Activated CD8-positive, alpha-beta memory T cell treated with anti-CD3 and anti-CD28 coated beads, Interleukin-2, amount 50 U/mL, for 48 hours (primary cell): ENCODE data around the gene TRMT2A.

Experiments used
- DNase-seq: peaks from one replicate; pipeline ENCODE4 v3.0.0-alpha.2; 2020

The TRMT2A gene

DNA sequence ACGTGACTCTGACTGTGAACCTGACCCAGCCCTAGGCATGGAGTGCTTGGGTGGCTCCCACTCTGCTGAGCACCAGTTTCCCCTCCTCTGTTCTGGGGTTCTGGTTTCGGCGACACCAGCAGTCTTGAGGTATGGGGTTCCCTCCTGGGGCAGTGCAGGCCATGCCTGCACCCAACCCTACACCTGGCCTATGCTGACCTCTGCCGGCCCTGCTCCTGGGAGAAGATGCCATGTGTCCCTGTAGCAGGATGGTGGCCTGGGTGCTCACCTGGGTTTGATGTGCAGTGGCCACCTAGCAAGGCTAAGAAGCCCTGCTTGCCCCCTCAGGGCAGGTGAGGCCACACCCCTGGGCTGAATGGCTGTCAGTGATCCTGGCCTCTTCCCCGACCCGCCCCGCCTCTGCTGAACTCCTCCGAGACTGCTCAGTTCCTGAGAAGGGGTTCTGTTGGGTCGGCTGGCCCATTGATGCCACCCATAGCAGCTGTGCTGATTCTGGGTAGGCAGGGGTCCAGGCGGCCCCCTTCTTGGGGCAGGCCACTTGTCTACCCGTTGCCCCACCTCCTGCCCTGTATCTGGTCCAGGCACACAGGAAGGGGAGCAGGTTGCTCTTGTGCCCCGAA lies 17.0 kb upstream of the TRMT2A start:
- DNase-seq, result no peak

DNA sequence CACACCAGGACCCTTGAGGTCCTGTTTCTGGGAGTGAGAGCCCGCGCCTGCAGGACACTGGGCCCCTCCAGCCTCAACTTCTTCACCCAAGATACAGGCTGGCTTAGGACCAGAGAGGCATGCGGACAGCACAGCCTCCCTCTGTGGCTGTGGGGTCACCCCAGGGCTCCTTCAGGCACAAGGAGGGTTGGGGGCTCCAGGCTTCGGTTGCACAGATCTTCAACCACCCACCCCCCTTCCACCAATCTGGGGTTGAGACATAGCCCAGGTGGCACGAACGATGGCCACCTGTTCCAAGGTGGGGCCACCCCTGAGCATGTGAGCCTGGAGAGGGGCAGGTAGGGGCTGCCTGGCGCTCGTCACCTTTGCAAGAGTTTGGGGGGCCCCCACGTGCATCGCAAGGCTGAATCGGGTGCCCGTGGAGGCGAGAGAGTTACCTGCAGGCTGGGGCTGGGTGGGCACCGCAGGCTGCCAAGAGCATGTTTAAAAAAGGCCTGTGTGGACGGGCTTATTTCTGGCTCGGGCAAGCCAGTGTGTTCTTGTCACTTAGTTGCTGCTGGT lies 15.7 kb upstream of the TRMT2A start:
- DNase-seq, result no peak

DNA sequence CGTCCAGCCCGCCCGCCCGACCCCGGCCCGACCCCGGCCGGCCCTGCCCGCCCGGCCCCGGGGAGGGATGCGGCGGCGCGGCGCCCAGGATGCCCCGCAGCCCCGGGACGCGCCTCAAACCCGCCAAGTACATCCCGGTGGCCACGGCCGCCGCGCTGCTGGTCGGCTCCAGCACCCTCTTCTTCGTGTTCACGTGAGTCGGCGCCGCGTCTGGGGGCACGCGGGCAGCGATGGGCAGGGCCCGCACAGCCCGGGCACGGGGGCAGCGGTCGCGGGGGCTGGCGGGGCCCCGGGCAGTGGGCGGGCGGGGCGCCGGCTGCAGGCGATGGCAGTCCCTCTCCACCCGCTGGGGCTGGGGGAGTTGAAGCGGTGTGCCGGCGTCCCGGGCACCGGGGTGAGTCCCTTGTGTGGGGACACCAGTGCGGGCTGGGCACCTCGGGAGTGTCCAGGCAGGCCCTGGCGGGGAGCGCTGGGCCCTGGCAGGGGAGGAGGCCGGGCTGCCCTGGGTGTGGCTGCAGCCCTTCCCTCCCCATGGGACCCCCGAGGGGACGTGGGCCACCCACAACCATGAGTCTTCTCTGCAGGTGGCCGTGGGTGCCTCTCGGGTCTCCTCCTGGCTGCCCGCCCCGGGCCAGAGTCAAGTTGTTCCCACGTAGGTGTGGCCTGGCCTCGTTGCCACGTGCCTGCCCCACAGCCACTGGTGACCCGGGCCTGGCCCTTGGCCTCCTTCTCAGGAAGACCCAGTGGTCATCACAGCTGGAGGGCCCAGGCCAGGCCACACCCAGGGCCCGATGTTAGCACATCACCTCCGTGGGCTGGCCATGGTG lies 15.0 kb upstream of the TRMT2A start:
- DNase-seq, result no peak

DNA sequence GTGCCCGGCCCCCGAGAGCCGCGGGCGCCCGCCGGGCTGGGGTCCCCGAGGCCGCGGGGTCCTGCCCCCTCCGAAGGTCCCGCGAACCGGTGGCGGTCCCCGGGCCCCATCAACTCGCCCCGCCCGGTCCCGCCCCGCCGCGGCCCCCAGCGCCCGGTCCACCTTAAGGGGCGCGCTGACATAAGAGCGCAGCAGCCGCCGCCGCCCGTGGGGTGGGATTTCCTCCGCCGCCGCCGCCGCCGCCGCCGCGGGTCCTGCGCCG lies 14.5 kb upstream of the TRMT2A start, which contains the start of gene ZDHHC8:
Gene ZDHHC8, plus strand, starts transcription at position 208 of the 262 bp plus-strand sequence. CDS start 144 bp downstream, outside the sequence.
- DNase-seq, result no peak

- DNase-seq, result peak; percentile 87
Measured at GRCh38 chr22:20130731-20131596, 13.9 kb upstream of the TRMT2A start.

DNA sequence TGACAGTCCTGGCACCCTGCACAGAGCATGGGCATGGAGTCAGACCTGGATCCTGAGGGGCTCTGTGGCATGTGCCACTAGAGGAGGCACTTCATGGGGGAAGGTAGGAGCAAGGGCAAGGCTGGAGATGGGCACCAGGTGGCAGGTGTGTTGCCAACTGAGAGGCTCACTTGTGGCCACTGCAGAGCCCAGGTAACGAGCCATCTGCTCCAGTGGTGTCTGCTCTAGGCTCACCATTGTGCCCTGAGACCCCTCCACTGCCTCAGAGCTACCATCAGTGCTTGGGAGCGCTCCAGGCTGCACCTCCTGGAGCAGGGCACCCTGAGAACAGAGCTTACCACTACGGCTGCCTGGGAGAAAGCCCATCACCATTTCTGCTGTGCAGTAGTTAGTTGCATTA lies 13.3 kb upstream of the TRMT2A start:
- no peak for DNase-seq

- no peak for DNase-seq
Measured at GRCh38 chr22:20129747-20130014, 12.7 kb upstream of the TRMT2A start.

DNA sequence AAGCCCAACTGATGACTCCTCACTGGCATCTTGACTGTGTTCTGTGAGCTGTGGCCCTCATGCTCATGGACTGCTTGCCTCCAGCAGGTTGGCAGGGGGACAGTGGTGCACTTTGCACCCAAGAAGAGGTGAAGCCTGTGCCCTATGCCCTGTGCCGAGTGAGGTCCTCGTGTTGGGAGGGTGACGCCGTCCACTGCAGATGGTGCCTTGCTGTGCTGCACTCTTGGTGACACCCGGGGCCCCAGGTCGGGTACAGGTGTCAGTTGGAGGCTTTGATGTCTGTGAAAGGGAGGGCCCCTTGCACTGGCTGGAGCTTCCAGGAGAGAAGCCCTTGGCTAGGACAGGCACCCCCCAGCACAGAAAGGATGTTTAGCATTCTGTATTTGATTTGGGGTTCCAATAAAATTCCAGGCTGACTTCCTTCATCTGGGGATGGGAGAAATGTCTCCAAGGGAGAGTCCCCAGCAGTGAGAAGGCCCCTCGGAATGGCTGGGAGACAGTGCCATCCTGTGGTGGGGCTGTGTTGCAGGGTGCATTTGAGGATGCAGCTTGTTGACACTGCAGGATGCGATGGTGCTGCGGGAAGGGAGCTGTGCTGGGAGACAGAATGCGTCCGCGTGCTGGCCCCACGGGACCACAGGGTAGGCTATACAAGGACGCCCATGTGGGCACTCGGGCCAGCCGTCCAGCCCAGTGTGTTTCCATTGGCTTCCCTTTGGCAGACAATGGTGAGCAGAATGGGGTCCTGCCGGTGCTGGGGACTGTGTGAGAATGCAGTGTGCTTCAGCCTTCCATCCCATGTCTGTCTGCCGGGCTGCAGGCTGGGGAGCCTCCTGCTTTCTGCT lies 12.1 kb upstream of the TRMT2A start:
- DNase-seq, result peak; percentile 74

GRCh38 chr22:20128619-20128901 lies 11.5 kb upstream of the TRMT2A start:
- no peak for DNase-seq

- no peak for DNase-seq
Measured at GRCh38 chr22:20127869-20128618, 11.0 kb upstream of the TRMT2A start.

DNA sequence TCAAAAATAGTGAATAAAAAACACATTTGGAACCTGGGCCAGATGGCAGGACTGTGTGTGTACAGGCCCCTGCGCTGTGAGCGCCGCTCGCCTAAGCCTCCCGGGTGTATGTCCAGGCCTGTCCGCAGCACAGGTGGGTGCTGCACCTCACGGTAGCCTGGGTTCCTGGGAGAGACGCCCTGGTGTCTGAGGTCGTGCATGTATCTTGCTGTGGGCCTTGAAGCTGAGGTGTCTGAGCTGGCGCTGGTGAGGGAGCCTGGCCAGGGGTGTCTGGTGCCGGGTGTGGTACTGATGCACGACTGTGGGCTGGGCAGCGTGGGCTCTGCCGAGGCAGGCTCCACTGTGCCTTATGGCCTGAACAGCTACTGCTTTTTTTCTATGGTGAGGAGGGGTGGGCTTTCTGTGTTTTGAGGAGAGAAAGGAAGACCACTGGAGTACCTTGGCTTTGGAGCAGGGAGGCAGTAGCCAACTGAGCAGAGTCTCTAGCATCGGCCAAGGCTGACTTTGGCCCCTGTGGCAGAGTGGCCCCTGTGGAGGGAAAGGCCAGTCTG lies 10.4 kb upstream of the TRMT2A start:
- no peak for DNase-seq

- DNase-seq, result no peak
Measured at GRCh38 chr22:20126284-20127029, 9.4 kb upstream of the TRMT2A start.

- no peak for DNase-seq
Measured at GRCh38 chr22:20125201-20126174, 8.5 kb upstream of the TRMT2A start.

GRCh38 chr22:20124083-20124787 lies 7.2 kb upstream of the TRMT2A start:
- no peak for DNase-seq

GRCh38 chr22:20123366-20124082 lies 6.5 kb upstream of the TRMT2A start:
- DNase-seq, result no peak

- DNase-seq, result no peak
Measured at GRCh38 chr22:20121856-20122415, 4.9 kb upstream of the TRMT2A start.

DNA sequence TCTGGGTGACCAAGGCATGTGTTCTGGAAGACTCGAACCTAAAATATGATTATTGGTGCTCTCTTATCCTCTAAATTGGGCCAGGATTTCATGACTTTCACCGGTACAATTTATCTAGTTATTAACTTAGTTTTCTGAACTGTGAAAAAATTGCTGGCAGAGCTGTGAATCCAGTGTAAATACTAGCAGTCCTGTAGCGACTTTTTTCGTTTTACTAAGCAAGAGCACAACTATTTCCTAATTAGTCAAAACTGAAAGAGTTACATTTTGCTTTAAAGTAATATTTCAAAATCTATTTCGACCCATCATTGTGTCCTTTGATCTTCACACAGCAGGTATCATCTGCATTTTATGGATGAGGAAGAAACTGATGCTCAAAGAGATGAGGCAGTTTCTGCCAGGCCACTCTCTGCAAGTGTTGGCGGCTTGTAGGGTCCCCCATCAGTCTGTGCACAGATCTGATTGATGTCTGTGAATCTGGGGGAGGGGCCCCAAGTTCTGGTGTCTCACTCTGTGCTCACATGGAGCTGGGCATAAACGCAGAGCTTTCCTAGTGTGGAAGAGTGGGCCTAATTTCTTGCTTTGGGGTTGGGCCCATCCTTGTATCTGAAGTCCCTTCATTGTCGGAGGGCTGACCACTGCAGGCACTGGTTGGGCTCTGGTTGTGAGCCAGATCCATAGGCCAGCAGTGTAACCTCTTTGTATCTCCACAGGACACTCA lies 1.4 kb upstream of the TRMT2A start:
- no peak for DNase-seq
